Hepatic stellate cell (primary cell): Measurements from ENCODE around the gene TXNL1.
"Not testable (repeated sequence)": the region's sequence is repeated elsewhere in the genome, so short reads cannot be mapped to it uniquely, and the experiment has no call there.

Experiments
- DNase-seq: peaks from one replicate; pipeline ENCODE4 v3.0.0; 2011; ENCODE audit warnings: low spot score

The TXNL1 gene

DNA sequence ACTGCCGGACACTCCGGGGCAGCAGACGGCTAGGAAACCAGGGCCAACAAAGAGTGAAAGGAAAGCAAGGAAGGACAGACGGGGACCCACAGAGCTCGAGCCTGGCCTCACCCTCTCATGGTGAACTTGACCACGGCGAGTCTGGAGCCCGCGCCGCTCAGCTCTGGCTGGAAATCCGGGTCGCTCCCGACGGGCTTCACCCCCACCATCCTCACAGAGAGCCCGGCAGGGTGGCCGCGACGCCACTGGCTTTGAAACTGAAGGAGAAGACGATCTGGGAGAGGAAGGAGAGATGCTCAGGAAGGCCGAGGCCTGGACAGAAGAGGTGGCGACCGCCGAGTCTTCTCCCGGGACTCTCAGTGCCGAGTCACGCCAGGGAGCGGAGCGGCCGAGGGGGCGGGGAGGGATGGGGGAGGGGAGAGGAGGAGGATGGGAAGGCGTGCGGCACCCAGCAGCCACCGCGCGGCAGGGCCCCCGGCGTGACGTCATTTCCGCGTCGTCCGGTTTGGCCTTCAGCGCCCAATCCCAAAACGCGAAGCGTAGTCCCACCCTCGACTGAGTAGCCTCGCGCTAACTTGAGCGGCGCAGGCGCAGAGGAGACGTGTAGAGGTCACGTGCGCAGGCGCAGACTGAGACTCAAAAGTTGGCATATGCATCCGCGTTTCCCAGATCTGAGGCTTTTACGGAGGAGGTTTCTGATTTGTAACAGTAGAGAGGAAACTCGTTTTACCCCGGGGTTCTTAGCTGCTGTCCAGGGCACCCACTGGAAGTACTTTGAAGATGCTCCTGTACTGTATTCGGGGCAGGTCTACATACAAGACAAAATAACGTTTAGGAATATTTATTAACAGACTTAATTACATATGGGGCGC lies at the start of gene TXNL1:
Gene TXNL1 (minus strand): TSS at position 361 of the 872 bp plus-strand sequence. CDS start 152 bp downstream, at position 209.
- peak; percentile 93 for DNase-seq

- no peak for DNase-seq
These were observed 45.9 kb upstream of the TXNL1 start for GRCh38 chr18:56684277-56684676.

DNA sequence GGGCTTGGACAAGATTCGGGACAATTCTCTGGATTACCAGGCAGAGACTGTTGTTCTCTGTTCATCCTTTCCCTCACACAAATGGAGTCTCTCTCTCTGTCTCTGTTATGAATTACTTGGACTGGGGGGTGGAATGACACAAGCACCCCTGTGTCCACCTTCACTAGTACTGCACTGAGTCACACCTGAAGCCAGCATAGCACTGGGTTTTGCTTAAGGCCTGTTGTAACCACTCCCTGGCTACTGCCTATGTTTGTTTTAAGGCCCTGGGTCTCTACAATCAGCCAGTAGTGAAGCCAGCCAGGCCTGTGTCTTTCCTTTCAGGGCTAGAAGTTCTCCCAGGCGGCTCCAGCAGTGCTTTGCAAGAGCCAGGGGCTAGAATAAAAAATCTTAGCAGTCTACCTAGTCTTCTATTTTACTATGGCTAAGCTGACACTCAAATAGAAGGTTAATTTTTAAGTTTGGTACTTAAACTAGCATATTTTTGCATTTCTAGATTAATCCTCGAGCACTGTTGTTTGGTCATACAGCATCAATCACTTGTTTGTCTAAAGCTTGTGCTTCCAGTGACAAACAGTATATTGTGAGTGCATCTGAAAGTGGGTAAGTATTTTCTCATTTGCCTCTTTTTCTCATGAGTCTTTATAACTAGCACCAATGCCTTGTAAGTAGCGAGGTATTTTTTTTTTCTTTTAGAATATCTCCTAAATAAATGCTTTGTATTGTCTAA lies 40.6 kb upstream of the TXNL1 start:
- DNase-seq, result no peak

DNA sequence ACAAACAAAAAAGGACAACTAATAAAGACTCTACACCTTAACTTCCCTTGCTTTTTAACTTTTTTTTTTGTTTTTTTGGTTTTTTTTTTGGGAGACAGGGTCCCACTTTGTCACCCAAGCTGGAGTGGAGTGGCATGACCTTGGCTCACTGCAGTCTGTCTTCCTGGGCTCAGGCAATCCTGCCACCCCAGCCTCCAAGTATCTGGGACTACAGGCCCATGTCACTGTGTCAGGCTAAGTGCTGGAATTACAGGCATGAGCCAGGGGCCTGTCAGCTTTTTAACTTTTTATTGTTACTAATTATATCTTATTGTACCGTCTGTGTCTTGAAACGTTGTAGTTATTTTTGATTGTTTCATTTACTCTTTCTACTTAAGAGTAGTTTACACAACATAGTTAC lies 38.2 kb upstream of the TXNL1 start:
- no peak for DNase-seq

DNA sequence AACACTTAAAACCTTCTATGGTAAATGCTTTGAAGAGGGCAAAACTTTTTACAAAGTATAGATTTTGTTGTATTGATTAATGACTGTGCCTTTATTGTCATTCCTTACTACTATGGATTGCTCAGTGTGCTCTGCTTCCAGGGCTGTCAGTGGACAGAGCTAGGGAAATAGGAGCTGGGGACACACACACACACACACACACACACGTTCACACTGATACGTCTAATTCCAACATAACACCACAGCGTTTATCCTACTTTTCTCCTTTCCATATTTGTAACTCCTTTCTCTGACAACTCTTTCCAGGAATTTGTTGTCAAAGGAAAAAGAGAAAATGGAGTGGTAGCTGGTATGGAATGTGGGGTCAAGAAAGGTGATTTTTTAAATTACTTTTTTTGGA lies 34.6 kb upstream of the TXNL1 start:
- DNase-seq, result no peak

DNA sequence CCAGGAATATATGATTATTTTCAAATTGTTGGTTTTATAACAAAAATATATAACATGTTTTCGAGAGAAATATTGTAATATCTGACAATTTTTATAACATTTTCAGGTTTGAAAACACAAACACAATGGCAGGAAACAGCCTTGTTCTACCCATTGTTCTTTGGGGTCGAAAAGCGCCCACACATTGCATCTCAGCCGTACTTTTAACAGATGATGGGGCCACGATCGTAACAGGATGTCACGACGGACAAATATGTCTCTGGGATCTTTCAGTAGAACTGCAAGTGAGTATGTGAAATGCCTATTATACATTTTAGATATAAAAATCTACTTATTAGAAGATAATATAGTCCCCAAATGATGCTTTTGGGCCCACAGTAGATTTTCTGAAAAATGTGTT lies 34.0 kb upstream of the TXNL1 start:
- DNase-seq, result no peak

- no peak for DNase-seq
These were observed 24.5 kb upstream of the TXNL1 start for GRCh38 chr18:56662902-56663301.

- DNase-seq, result no peak
These were observed 24.1 kb upstream of the TXNL1 start for GRCh38 chr18:56662502-56662901.

DNA sequence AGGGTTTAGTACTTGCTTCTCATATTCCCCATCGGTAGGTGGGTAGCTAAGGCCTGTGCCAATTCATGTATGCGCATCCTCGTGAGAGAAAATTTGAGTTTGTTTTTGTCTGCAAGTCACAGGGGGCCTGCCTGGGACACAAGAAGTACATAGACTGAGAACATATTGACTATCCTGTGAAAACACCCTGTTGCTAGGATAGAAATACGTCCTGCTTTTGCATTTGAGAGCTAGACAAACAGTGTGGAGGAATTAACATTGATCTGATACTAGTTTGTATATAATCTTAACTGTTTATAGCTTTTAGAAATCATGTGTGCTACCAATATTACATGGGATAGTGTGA lies 23.6 kb upstream of the TXNL1 start:
- no peak for DNase-seq

GRCh38 chr18:56661360-56662062 lies 23.1 kb upstream of the TXNL1 start:
- DNase-seq, result no peak

- DNase-seq, result no peak
These were observed 22.3 kb upstream of the TXNL1 start for GRCh38 chr18:56660655-56661054.

GRCh38 chr18:56659111-56659510 lies 20.7 kb upstream of the TXNL1 start:
- no peak for DNase-seq

DNA sequence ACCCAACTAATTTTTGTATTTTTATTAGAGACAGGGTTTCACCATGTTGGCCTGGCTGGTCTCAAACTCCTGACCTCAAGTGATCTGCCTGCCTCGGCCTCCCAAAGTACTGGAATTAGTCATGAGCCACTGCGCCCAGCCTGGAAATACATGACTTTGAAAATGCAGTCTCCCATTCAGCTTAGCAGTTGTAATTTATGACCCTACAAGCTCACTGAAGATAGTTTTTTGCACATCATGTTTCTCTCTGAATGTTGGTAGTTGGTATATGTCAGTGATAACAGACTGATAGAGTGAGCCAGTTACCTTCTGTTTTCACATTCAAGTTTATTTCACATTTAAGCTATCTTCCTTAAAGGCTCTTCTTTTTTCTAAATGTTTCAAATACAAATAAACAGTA lies 19.9 kb upstream of the TXNL1 start:
- DNase-seq, result no peak

GRCh38 chr18:56654280-56654679 lies 15.9 kb upstream of the TXNL1 start:
- DNase-seq, result not testable (repeated sequence)

GRCh38 chr18:56652802-56653201 lies 14.4 kb upstream of the TXNL1 start:
- no peak for DNase-seq

DNA sequence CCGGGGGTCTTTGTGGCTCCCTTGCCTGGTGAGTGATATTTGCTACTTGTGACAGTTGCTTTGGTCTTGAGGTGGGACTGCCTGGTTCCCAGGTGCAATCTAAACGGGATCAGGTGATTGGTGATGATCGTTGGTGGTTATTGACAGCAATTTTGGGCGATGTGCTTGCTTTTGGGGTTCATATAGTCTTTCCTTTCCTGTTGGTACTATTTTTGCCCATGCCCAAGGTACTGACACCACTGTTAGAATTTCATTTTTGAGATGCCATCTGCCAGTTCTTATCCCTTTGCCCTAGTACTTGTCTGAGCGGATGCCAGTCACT lies 13.3 kb upstream of the TXNL1 start:
- no peak for DNase-seq

GRCh38 chr18:56650944-56651770 lies 12.8 kb upstream of the TXNL1 start, which contains the start of gene WDR7:
WDR7 (plus strand) TSS chr18:56651359; CDS start chr18:56672516, 21,157 bp downstream.
- peak; percentile 77 for DNase-seq

GRCh38 chr18:56649996-56650395 lies 11.6 kb upstream of the TXNL1 start:
- no peak for DNase-seq

- DNase-seq, result no peak
These were observed 9.8 kb upstream of the TXNL1 start for GRCh38 chr18:56647951-56648893.

DNA sequence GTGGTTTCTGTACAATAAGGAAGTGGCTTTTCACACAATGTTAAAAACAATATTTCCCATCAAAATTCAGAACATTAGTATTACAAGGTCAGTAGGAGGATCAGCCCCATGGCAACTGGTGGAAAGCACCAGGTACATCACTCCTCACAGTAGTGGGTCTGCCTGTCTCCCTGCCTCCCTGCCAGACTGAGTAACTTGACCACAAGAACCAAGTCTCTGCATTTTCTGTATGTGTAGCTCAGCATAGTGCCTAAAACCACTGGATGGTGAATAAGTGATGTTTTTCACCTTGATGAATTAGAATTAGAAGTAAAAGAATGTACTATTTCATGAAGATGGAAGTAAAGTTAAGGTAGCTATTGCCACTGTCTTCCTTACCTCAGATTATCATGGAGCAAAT lies 8.7 kb upstream of the TXNL1 start:
- no peak for DNase-seq
